Activated effector memory CD4-positive, alpha-beta T cell treated with anti-CD3 and anti-CD28 coated beads, Interleukin-2, amount 50 U/mL, for 16 hours (primary cell): ENCODE data around the gene HTR3B.

ENCODE experiments used
- DNase-seq: peaks from one replicate; pipeline ENCODE4 v3.0.0-alpha.2; 2020

Gene HTR3B

DNA sequence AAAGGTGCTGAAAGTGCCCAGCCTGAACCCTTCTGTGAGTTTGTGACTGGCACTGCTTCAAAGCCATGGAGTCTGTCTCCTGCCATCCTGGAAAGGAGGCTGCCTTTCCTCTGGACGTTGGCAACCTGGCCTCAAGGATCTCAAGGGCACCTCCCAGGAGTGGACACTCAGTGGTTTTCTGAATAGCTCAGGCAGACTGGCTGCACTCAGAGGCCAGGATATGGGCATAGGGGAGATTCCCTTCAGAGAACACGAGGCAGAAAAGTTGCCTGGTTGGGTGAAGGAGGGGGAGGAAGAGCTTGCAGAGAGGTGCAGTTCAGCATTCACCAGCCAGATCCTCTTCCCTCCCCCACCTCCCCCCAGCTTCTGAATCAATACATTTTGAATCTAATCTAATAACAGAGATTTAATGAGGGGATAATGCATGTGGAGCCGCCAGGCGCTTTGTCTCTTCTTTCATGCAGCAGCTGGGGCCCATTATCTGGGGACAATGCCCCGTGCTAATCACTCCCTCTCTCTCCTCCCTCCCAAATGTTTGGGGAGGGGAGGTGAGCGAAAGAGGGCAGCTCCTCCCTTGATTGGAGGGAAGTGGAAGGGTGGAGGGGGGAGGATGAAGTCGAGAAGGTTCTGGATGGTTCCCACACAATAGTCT is 88.0 kb downstream of the HTR3B start:
- DNase-seq, result no peak

- peak; percentile 74 for DNase-seq
These were observed 89.7 kb downstream of the HTR3B start for GRCh38 chr11:113994077-113994954.
